K562 (cell line): ENCODE results near the gene FANCC. TPM values are rescaled to one million over a fixed set of nuclear protein-coding genes. Genes with fewer than 3 reads are reported as not detected.

ENCODE experiments used
- FOS ChIP-seq: IDR thresholded peaks from 3 replicates; pipeline ENCODE4 v1.6.1; 2011; ENCODE audit not compliant: insufficient read length; ENCODE audit errors: extremely low read depth
- FOXA1 ChIP-seq: fragments of 450-650 bp; IDR thresholded peaks from 2 replicates; pipeline ENCODE4 v1.6.1; 2016; ENCODE audit warnings: mild to moderate bottlenecking, borderline replicate concordance
- FOXJ2 ChIP-seq: fragments of 200-800 bp; sonication (Bioruptor generic); IDR thresholded peaks from 2 replicates; pipeline ENCODE4 v1.6.1; 2016; ENCODE audit warnings: missing genetic modification characterization, missing compliant biosample characterization
- FOXM1 ChIP-seq, 2 experiments: fragments of 450-650 bp in 1 of 2; sonication (generic) in 1 of 2; formaldehyde crosslinking in 1 of 2; IDR thresholded peaks; 2 replicates each; pipeline versions ENCODE4 v1.6.1 to v1.9.0; 2017 to 2022; ENCODE audit warnings: low read depth in 2 of 2, mild to moderate bottlenecking in 2 of 2, missing genetic modification reagents in 1 of 2, moderate library complexity in 1 of 2
- MECOM ChIP-seq: fragments of 250-450 bp; sonication (Bioruptor Pico); IDR thresholded peaks from 2 replicates; pipeline ENCODE4 v1.8.0; 2022; ENCODE audit warnings: inconsistent platforms
- NCOA1 ChIP-seq: fragments of 450-650 bp; IDR thresholded peaks from 2 replicates; pipeline ENCODE4 v1.6.1; 2016; ENCODE audit warnings: low read depth
- NFYB ChIP-seq: IDR thresholded peaks from 2 replicates; pipeline ENCODE4 v1.6.1; 2011; ENCODE audit warnings: mild to moderate bottlenecking, moderate library complexity; ENCODE audit not compliant: insufficient read length; ENCODE audit errors: extremely low read depth
- RB1 ChIP-seq: fragments of 450-650 bp; IDR thresholded peaks from 2 replicates; pipeline ENCODE4 v1.6.1; 2017; ENCODE audit warnings: low read depth, mild to moderate bottlenecking
- RBM34 ChIP-seq: fragments of 200-400 bp; formaldehyde crosslinking; IDR thresholded peaks from 2 replicates; pipeline ENCODE4 v1.6.1; 2018; ENCODE audit warnings: low read length, borderline replicate concordance; ENCODE audit not compliant: insufficient read depth
- SAP30 ChIP-seq: fragments of 200-600 bp; sonication (generic); IDR thresholded peaks from 2 replicates; pipeline ENCODE4 v1.6.1; 2012; ENCODE audit warnings: borderline replicate concordance, low read depth, mild to moderate bottlenecking, moderate library complexity, low read length, control low read depth, inconsistent platforms; ENCODE audit not compliant: insufficient read depth, poor library complexity, severe bottlenecking
- SPI1 ChIP-seq: IDR thresholded peaks from 2 replicates; pipeline ENCODE4 v1.6.1; 2011; ENCODE audit warnings: low read depth, low read length, control low read depth, borderline replicate concordance
- TCFL5 ChIP-seq: fragments of 250-450 bp; sonication (Bioruptor Pico); conservative IDR thresholded peaks from 2 replicates; pipeline ENCODE4 v1.6.1; 2021; ENCODE audit warnings: mild to moderate bottlenecking, moderate library complexity, matching md5 sums
- ZNF644 ChIP-seq: fragments of 200-800 bp; sonication (Bioruptor generic); IDR thresholded peaks from 2 replicates; pipeline ENCODE4 v1.6.1; 2016; ENCODE audit warnings: low read depth, missing genetic modification characterization, missing compliant biosample characterization
- ZNF785 ChIP-seq: fragments of 250-450 bp; sonication (Bioruptor Pico); IDR thresholded peaks from 2 replicates; pipeline ENCODE4 v1.4.0; 2020; ENCODE audit warnings: mild to moderate bottlenecking
- polyA plus RNA-seq, 8 experiments: library from polyadenylated mRNA; depleted of rRNA in 4 of 8; stranded (reverse) in 5 of 8; unstranded in 3 of 8; fragments of >200 nt; fragmentation: Nextera tagmentation in 2 of 8; fragmentation: Illumina TruSeq in 1 of 8; extraction: Ambion mirVana in 2 of 8; extraction: Trizol in 1 of 8; gene quantifications; 2 replicates each; pipeline versions ENCODE4 v1.2.1 to v1.2.3, GENCODE V29; 2011 to 2014; ENCODE audit warnings: inconsistent platforms in 1 of 8, missing spikeins in 1 of 8
- total RNA-seq, 7 experiments: library from RNA; depleted of rRNA in 6 of 7; stranded (reverse); fragments of >200 nt in 6 of 7; fragmentation: Illumina TruSeq in 2 of 7; extraction: Trizol in 2 of 7; gene quantifications; 2 replicates each; pipeline versions ENCODE4 v1.2.1 to v1.2.3, GENCODE V29; 2011 to 2021; ENCODE audit warnings: low replicate concordance in 1 of 7
- TF ChIP-seq, protein P1 (sequence below): sonication (generic); formaldehyde crosslinking; IDR thresholded peaks from 2 replicates; pipeline ENCODE4 v1.8.0; 2022; ENCODE audit warnings: missing genetic modification reagents, mild to moderate bottlenecking, borderline replicate concordance
- TF ChIP-seq, protein P2 (sequence below), 2 experiments: fragments of 450-650 bp in 1 of 2; sonication (generic) in 1 of 2; formaldehyde crosslinking in 1 of 2; IDR thresholded peaks in 1 of 2; conservative IDR thresholded peaks in 1 of 2; 2 replicates each; pipeline versions ENCODE4 v1.6.1 to v1.8.1; 2016 to 2023; ENCODE audit warnings: mild to moderate bottlenecking in 2 of 2, moderate library complexity in 2 of 2, inconsistent platforms in 1 of 2, missing genetic modification reagents in 1 of 2
- TF ChIP-seq, protein P3 (sequence below): sonication (generic); formaldehyde crosslinking; IDR thresholded peaks from 2 replicates; pipeline ENCODE4 v1.8.0; 2022; ENCODE audit warnings: missing genetic modification reagents, mild to moderate bottlenecking, borderline replicate concordance
- TF ChIP-seq, protein P4 (sequence below): sonication (generic); formaldehyde crosslinking; IDR thresholded peaks from 2 replicates; pipeline ENCODE4 v1.8.0; 2022; ENCODE audit warnings: mild to moderate bottlenecking, missing genetic modification reagents
- TF ChIP-seq, protein P5 (sequence below): fragments of 250-450 bp; sonication (Bioruptor Pico); IDR thresholded peaks from 2 replicates; pipeline ENCODE4 v1.8.0; 2021; ENCODE audit warnings: moderate library complexity, mild to moderate bottlenecking, inconsistent platforms

The FANCC gene
- total and polyA plus RNA-seq, 9 of the 15 experiments (the other 6 are each of a cell fraction or from before 2014, with no cell fraction given), result 4.6 to 18.4 (median 14.2) TPM

DNA sequence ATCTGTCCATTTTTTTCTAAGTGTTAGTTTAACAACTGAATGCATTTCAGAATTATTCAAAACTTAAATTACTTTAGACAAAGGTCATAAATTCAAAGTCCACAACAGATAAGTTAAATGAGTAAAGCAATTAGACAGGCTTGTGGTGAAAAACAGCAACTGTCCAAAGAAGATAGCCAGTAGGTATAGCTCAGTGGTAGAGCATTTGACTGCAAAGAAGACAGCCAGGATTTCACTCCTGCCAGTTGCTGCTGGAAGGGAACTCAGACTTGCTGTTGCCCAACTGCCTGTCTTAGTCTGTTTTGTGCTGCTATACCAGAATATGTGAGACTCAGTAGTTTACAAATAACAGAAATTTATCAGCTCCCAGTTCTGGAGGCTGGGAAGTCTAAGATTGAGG is 10.0 kb downstream of the FANCC start (continued):
- TF ChIP-seq, protein P1, sequence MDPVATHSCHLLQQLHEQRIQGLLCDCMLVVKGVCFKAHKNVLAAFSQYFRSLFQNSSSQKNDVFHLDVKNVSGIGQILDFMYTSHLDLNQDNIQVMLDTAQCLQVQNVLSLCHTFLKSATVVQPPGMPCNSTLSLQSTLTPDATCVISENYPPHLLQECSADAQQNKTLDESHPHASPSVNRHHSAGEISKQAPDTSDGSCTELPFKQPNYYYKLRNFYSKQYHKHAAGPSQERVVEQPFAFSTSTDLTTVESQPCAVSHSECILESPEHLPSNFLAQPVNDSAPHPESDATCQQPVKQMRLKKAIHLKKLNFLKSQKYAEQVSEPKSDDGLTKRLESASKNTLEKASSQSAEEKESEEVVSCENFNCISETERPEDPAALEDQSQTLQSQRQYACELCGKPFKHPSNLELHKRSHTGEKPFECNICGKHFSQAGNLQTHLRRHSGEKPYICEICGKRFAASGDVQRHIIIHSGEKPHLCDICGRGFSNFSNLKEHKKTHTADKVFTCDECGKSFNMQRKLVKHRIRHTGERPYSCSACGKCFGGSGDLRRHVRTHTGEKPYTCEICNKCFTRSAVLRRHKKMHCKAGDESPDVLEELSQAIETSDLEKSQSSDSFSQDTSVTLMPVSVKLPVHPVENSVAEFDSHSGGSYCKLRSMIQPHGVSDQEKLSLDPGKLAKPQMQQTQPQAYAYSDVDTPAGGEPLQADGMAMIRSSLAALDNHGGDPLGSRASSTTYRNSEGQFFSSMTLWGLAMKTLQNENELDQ (CRISPR knock-in tag), result no peak
- TF ChIP-seq FOXA1, result peak; percentile 20; the same call in 1 of the 2 replicates
- TF ChIP-seq, protein P2, sequence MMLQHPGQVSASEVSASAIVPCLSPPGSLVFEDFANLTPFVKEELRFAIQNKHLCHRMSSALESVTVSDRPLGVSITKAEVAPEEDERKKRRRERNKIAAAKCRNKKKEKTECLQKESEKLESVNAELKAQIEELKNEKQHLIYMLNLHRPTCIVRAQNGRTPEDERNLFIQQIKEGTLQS (IDR thresholded peaks at IDR 0.05), result no peak
- TF ChIP-seq, protein P2 (CRISPR knock-in tag; conservative IDR thresholded peaks at IDR 0.05), result no peak
- TF ChIP-seq ZNF785 (CRISPR knock-in tag), result no peak
- TF ChIP-seq, protein P3, sequence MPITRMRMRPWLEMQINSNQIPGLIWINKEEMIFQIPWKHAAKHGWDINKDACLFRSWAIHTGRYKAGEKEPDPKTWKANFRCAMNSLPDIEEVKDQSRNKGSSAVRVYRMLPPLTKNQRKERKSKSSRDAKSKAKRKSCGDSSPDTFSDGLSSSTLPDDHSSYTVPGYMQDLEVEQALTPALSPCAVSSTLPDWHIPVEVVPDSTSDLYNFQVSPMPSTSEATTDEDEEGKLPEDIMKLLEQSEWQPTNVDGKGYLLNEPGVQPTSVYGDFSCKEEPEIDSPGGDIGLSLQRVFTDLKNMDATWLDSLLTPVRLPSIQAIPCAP (CRISPR knock-in tag), result no peak
- TF ChIP-seq, protein P4, sequence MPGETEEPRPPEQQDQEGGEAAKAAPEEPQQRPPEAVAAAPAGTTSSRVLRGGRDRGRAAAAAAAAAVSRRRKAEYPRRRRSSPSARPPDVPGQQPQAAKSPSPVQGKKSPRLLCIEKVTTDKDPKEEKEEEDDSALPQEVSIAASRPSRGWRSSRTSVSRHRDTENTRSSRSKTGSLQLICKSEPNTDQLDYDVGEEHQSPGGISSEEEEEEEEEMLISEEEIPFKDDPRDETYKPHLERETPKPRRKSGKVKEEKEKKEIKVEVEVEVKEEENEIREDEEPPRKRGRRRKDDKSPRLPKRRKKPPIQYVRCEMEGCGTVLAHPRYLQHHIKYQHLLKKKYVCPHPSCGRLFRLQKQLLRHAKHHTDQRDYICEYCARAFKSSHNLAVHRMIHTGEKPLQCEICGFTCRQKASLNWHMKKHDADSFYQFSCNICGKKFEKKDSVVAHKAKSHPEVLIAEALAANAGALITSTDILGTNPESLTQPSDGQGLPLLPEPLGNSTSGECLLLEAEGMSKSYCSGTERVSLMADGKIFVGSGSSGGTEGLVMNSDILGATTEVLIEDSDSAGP (CRISPR knock-in tag), result no peak
- TF ChIP-seq FOXJ2 (tag), result no peak
- peak; percentile 26; the same call in 1 of the 2 replicates for TF ChIP-seq FOXM1 (IDR thresholded peaks at IDR 0.05; ENCODE audit: low read depth)
- TF ChIP-seq FOXM1 (CRISPR knock-in tag; IDR thresholded peaks at IDR 0.05; ENCODE audit: low read depth), result no peak
- no peak for TF ChIP-seq TCFL5
- TF ChIP-seq MECOM (CRISPR knock-in tag), result no peak
- TF ChIP-seq, protein P5, sequence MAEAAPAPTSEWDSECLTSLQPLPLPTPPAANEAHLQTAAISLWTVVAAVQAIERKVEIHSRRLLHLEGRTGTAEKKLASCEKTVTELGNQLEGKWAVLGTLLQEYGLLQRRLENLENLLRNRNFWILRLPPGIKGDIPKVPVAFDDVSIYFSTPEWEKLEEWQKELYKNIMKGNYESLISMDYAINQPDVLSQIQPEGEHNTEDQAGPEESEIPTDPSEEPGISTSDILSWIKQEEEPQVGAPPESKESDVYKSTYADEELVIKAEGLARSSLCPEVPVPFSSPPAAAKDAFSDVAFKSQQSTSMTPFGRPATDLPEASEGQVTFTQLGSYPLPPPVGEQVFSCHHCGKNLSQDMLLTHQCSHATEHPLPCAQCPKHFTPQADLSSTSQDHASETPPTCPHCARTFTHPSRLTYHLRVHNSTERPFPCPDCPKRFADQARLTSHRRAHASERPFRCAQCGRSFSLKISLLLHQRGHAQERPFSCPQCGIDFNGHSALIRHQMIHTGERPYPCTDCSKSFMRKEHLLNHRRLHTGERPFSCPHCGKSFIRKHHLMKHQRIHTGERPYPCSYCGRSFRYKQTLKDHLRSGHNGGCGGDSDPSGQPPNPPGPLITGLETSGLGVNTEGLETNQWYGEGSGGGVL (CRISPR knock-in tag), result no peak
- TF ChIP-seq RB1, result no peak
- TF ChIP-seq ZNF644 (tag), result no peak
- TF ChIP-seq SPI1, result no peak
- no peak for TF ChIP-seq NCOA1
- TF ChIP-seq NFYB, result no peak
- no peak for TF ChIP-seq SAP30
- TF ChIP-seq FOS, result no peak
- TF ChIP-seq RBM34, result no peak
